Body of pancreas (tissue), 4 donors: ENCODE results near the gene ZDHHC18. TPM values are rescaled to one million over a fixed set of nuclear protein-coding genes. Genes with fewer than 3 reads are reported as not detected.

Experiments
- ATAC-seq: fragments of 150-250 bp; one replicate; pipeline ENCODE4 v1.9.1; 2016
- DNase-seq, 4 donors: peaks; one replicate each; pipeline ENCODE4 v3.0.0-alpha.2; 2019
- H3K27ac ChIP-seq, 4 donors: fragments of 200-600 bp; sonication (generic); 1 replicate in 3 of 4; 2 replicates in 1 of 4; pipeline versions ENCODE4 v1.5.1 to v1.6.1; 2016 to 2019; ENCODE audit warnings: mild to moderate bottlenecking in 1 of 4, mixed read lengths in 1 of 4, moderate library complexity in 1 of 4
- H3K27me3 ChIP-seq, 2 donors: fragments of 200-600 bp; sonication (generic); one replicate each; pipeline ENCODE4 v1.6.0; 2016; ENCODE audit warnings: mild to moderate bottlenecking in 1 of 2
- H3K36me3 ChIP-seq, 2 donors: fragments of 200-600 bp; sonication (generic); replicated peaks in 1 of 2; 2 replicates each; pipeline ENCODE4 v1.5.1; 2016; ENCODE audit warnings: low read depth in 2 of 2; ENCODE audit not compliant: insufficient read depth in 1 of 2
- H3K4me1 ChIP-seq: fragments of 200-600 bp; sonication (generic); one replicate; pipeline ENCODE4 v1.6.0; 2016
- H3K4me3 ChIP-seq, 2 donors: fragments of 200-600 bp; sonication (generic); 1 replicate in 1 of 2; 2 replicates in 1 of 2; pipeline ENCODE4 v1.5.1; 2016 to 2019
- H3K9me3 ChIP-seq, 3 donors: fragments of 200-600 bp; sonication (generic); 1 replicate in 2 of 3; 2 replicates in 1 of 3; pipeline ENCODE4 v1.5.1; 2016
- POLR2A ChIP-seq, 3 donors: fragments of 450-650 bp; IDR thresholded peaks; one replicate each; pipeline ENCODE4 v1.6.1; 2016; ENCODE audit warnings: antibody characterized with exemption in 3 of 3, mild to moderate bottlenecking in 2 of 3
- WGBS, 2 donors: methylation state at CpG; one replicate each; pipeline ENCODE4 v1.1.5; 2017; 5-methylcytosine and 5-hydroxymethylcytosine counted together
- intact Hi-C: fragments of 100-400 bp; cut with DNase I; formaldehyde crosslinking; loops from one replicate; pipeline ENCODE4 v1.15.1; 2023
- total RNA-seq, 2 donors: library from RNA; depleted of rRNA; stranded (reverse); fragments of >200 nt; gene quantifications; one replicate each; pipeline ENCODE4 v1.1.0, GENCODE V29; 2016
- TF ChIP-seq, protein P1 (sequence below), 7 experiments: fragments of 450-650 bp in 4 of 7; fragments of 200-600 bp in 3 of 7; sonication (generic) in 3 of 7; IDR thresholded peaks; one replicate each; pipeline ENCODE4 v1.5.1; 2016 to 2019; ENCODE audit warnings: antibody characterized with exemption in 7 of 7

The ZDHHC18 gene
- total RNA-seq, 2 donors from 2014 or later = 4.6 to 5.7 TPM

DNA sequence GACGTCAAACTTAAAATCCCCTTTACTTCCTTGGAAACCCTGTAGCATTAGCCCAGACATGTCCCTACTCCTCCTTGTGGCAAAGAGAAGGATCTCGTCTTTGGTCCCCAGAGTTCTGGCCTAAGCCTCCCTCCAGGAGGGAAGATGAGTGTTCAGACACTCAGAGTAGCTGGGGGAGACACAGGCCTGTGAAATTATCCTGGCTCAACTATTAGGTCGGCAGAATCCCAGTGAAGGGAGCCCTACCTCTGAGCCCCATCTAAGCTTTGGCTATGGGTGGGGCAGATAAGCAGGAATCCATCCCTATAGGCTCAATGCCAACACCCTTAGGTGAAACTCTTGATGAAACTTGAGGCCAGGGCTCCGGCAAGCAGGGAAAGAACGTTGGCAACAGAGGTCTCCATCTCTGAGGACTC lies 34.8 kb downstream of the ZDHHC18 start:
- H3K4me1 ChIP-seq = peaks cover 24% of the 10 kb centered on the region
- no peaks in the 10 kb centered on the region for H3K27me3 ChIP-seq
- intact Hi-C loops = no loop called here
- 62 to 69% methylated on average over 5 of the region's 5 CpGs for WGBS, 2 donors
- DNase-seq = no peak
- H3K4me3 ChIP-seq = no peak overlapping the region
- no peaks in the 10 kb centered on the region for H3K36me3 ChIP-seq
- no peak for TF ChIP-seq POLR2A (IDR thresholded peaks at IDR 0.05)
- TF ChIP-seq, protein P1, sequence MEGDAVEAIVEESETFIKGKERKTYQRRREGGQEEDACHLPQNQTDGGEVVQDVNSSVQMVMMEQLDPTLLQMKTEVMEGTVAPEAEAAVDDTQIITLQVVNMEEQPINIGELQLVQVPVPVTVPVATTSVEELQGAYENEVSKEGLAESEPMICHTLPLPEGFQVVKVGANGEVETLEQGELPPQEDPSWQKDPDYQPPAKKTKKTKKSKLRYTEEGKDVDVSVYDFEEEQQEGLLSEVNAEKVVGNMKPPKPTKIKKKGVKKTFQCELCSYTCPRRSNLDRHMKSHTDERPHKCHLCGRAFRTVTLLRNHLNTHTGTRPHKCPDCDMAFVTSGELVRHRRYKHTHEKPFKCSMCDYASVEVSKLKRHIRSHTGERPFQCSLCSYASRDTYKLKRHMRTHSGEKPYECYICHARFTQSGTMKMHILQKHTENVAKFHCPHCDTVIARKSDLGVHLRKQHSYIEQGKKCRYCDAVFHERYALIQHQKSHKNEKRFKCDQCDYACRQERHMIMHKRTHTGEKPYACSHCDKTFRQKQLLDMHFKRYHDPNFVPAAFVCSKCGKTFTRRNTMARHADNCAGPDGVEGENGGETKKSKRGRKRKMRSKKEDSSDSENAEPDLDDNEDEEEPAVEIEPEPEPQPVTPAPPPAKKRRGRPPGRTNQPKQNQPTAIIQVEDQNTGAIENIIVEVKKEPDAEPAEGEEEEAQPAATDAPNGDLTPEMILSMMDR (IDR thresholded peaks at IDR 0.05) = no peak
- no peak for ATAC-seq
- H3K9me3 ChIP-seq = no peaks in the 10 kb centered on the region
- no peak overlapping the region for H3K27ac ChIP-seq

DNA sequence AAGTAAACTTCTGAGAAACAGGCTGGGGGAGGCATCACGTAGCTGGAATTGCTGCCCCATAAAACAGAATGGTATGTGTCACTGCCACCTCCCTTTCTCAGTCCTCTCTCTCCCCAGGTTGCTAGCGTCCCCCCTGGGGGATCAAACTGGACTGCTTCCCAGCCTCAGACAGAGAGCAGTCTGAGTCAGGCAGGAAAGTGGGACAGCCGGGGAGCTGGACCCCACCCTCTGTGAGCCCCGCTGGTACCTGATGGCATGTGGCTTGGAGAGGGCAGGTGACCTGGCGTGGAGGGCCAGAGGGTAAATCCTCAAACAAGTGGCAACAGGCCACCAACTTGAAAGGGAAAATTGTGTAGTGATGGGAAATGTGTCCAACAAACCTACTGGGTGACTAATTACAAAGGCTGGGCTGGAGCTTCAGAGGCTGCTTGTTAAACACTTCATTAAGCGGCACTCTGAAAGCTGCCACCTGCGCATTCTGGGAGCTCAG lies 35.4 kb downstream of the ZDHHC18 start:
- no peak for ATAC-seq
- no peak for DNase-seq
- Histone ChIP-seq H3K36me3 (no peaks in the 10 kb centered on the region), H3K27me3 (no peaks in the 10 kb centered on the region), H3K4me1 (peaks cover 24% of the 10 kb centered on the region), H3K27ac (no peak overlapping the region), H3K9me3 (no peaks in the 10 kb centered on the region), H3K4me3 (no peak overlapping the region)
- 83 to 92% methylated on average over 7 of the region's 7 CpGs for WGBS, 2 donors
- intact Hi-C loops = no loop called here
- TF ChIP-seq, protein P1 (IDR thresholded peaks at IDR 0.05) = no peak
- TF ChIP-seq POLR2A (IDR thresholded peaks at IDR 0.05) = no peak

DNA sequence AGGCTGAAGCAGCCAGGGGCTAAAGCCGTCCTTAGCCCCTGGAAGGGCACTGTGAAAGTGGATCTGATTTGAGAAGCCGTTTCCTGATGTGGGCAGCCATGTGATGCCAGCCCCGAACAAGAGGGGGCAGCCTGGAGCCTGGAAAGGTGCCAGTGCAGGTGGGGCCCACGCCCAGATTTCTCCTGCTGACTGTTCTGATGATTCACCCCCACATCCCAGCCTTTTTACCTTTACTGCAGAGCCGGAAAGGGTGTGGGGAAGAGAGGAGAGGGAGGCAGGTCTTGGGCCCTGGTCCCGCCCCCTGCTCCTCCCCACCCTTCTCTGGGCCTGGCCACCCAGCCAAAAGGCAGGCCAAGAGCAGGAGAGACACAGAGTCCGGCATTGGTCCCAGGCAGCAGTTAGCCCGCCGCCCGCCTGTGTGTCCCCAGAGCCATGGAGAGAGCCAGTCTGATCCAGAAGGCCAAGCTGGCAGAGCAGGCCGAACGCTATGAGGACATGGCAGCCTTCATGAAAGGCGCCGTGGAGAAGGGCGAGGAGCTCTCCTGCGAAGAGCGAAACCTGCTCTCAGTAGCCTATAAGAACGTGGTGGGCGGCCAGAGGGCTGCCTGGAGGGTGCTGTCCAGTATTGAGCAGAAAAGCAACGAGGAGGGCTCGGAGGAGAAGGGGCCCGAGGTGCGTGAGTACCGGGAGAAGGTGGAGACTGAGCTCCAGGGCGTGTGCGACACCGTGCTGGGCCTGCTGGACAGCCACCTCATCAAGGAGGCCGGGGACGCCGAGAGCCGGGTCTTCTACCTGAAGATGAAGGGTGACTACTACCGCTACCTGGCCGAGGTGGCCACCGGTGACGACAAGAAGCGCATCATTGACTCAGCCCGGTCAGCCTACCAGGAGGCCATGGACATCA lies 36.5 kb downstream of the ZDHHC18 start, which contains the start of gene SFN:
SFN (plus strand) TSS at position 369 of the 904 bp plus-strand sequence; CDS start at position 433, 64 bp downstream.
- Histone ChIP-seq H3K4me3 (no peak within 1 kb of the TSS), H3K36me3 (no peaks in the 10 kb centered on the region), H3K9me3 (no peaks in the 10 kb centered on the region), H3K4me1 (peaks cover 24% of the 10 kb centered on the region), H3K27ac (peak within 1 kb of the TSS in 1 of 4 donors; percentile 4), H3K27me3 (no peaks in the 10 kb centered on the region)
- 78 to 88% methylated on average over 29 to 37 of the region's 37 CpGs for WGBS, 2 donors
- no peak for ATAC-seq
- peak; percentile 46 to 85 (median 53) for DNase-seq
- TF ChIP-seq, protein P1 (IDR thresholded peaks at IDR 0.05) = peak in 4 of 7 experiments; percentile 31 to 62 (median 35)
- peak in 1 of 3 donors; percentile 8 for TF ChIP-seq POLR2A (IDR thresholded peaks at IDR 0.05)
- intact Hi-C loops = no loop called here

DNA sequence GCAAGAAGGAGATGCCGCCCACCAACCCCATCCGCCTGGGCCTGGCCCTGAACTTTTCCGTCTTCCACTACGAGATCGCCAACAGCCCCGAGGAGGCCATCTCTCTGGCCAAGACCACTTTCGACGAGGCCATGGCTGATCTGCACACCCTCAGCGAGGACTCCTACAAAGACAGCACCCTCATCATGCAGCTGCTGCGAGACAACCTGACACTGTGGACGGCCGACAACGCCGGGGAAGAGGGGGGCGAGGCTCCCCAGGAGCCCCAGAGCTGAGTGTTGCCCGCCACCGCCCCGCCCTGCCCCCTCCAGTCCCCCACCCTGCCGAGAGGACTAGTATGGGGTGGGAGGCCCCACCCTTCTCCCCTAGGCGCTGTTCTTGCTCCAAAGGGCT lies 37.2 kb downstream of the ZDHHC18 start:
- WGBS, 2 donors = 79 to 95% methylated on average over 8 to 13 of the region's 20 CpGs
- Histone ChIP-seq H3K4me1 (peaks cover 28% of the 10 kb centered on the region), H3K27me3 (no peaks in the 10 kb centered on the region), H3K9me3 (no peaks in the 10 kb centered on the region), H3K27ac (no peak overlapping the region), H3K4me3 (no peak overlapping the region), H3K36me3 (no peaks in the 10 kb centered on the region)
- ATAC-seq (no peak), DNase-seq (no peak)
- TF ChIP-seq POLR2A (IDR thresholded peaks at IDR 0.05) = no peak
- TF ChIP-seq, protein P1 (IDR thresholded peaks at IDR 0.05) = no peak
- intact Hi-C loops = no loop called here
